Keratinocyte (primary cell): Measurements from ENCODE around the gene PARP2.

Experiments
- CTCF ChIP-seq, 3 experiments: IDR thresholded peaks in 1 of 3; conservative IDR thresholded peaks in 1 of 3; optimal IDR thresholded peaks in 1 of 3; 2 replicates in 2 of 3; 3 replicates in 1 of 3; pipeline versions ENCODE3 to v1.5.1; 2011; ENCODE audit warnings: low read length in 3 of 3, mild to moderate bottlenecking in 3 of 3, moderate library complexity in 2 of 3, control low read depth in 1 of 3, inconsistent platforms in 1 of 3; ENCODE audit not compliant: insufficient read depth in 2 of 3; ENCODE audit errors: extremely low read depth in 1 of 3
- EZH2 ChIP-seq: IDR thresholded peaks from one replicate; pipeline ENCODE4 v1.6.1; 2012; ENCODE audit warnings: inconsistent platforms, mild to moderate bottlenecking, low read length, moderate library complexity

- TF ChIP-seq CTCF (optimal IDR thresholded peaks at IDR 0.05 in 1 of 3, IDR thresholded peaks at IDR 0.05 in 1 of 3, conservative IDR thresholded peaks at IDR 0.05 in 1 of 3; ENCODE audit: extremely low read depth in 1 of 3, insufficient read depth in 2 of 3, low read length in 3 of 3): no peak
- TF ChIP-seq EZH2: no peak
Observed at GRCh38 chr14:20332431-20332787, 11.0 kb upstream of the PARP2 start.
